A549 (cell line): ENCODE measurements around the gene NRG3. TPM values are rescaled to one million over a fixed set of nuclear protein-coding genes. Genes with fewer than 3 reads are reported as not detected.

Experiments used
- ATAC-seq, 2 experiments: fragments of 200-7000 bp in 1 of 2; fragments of >200 bp in 1 of 2; cut with Nextera tagmentation in 1 of 2; cut with Tn5 transposase in 1 of 2; 3 replicates each; pipeline versions ENCODE4 v1.8.0 to v1.9.1; 2018 to 2020; ENCODE audit warnings: mild to moderate bottlenecking in 1 of 2, moderate library complexity in 1 of 2
- CTCF ChIA-PET: fragments of 300-600 bp; sonication (Branson Sonifier 250); formaldehyde crosslinking; extraction: SDS; loops from one replicate; lab custom pipeline; 2021; ENCODE audit warnings: antibody characterized with exemption, inconsistent platforms; lab: Yijun Ruan, JAX
- POLR2A ChIA-PET: fragments of 350-600 bp; formaldehyde crosslinking; extraction: SDS; loops from one replicate; lab custom pipeline; 2021; ENCODE audit warnings: antibody characterized with exemption, inconsistent platforms; lab: Yijun Ruan, JAX
- DNase-seq, 2 experiments: peaks; one replicate each; pipeline versions ENCODE4 v3.0.0 to v3.0.0-alpha.2; 2011 to 2016; ENCODE audit warnings: low read depth in 1 of 2, low spot score in 1 of 2
- FAIRE-seq: peaks from 2 replicates; lab custom pipeline; 2011; peaks lifted over from hg19 to GRCh38; lab: Jason Lieb, UNC
- H3K27ac ChIP-seq, 2 experiments: fragments of >200 bp; sonication (Bioruptor Twin); formaldehyde crosslinking; 3 replicates each; pipeline ENCODE4 v1.5.1; 2016 to 2017
- H3K4me1 ChIP-seq: fragments of >200 bp; sonication (Bioruptor Twin); formaldehyde crosslinking; 3 replicates; pipeline ENCODE4 v1.6.1; 2016
- H3K4me2 ChIP-seq: fragments of >200 bp; sonication (Bioruptor Twin); formaldehyde crosslinking; 3 replicates; pipeline ENCODE4 v1.6.1; 2016
- H3K4me3 ChIP-seq: fragments of >200 bp; sonication (Bioruptor Twin); formaldehyde crosslinking; 3 replicates; pipeline ENCODE4 v1.5.1; 2016
- H3K9me3 ChIP-seq: fragments of >200 bp; sonication (Bioruptor Twin); formaldehyde crosslinking; 3 replicates; pipeline ENCODE4 v1.6.1; 2016
- ATOH8 ChIP-seq: fragments of 250-450 bp; sonication (Bioruptor Pico); IDR thresholded peaks from 2 replicates; pipeline ENCODE4 v1.5.0; 2020; ENCODE audit warnings: low read depth, mild to moderate bottlenecking, moderate library complexity
- BHLHE40 ChIP-seq: IDR thresholded peaks from 2 replicates; pipeline ENCODE4 v1.6.1; 2012; ENCODE audit warnings: low read depth, low read length, inconsistent platforms
- CBX2 ChIP-seq: fragments of 200-600 bp; sonication (generic); IDR thresholded peaks from 2 replicates; pipeline ENCODE4 v1.6.1; 2016; ENCODE audit warnings: low read depth, mild to moderate bottlenecking, borderline replicate concordance
- CBX8 ChIP-seq: fragments of 200-600 bp; sonication (generic); IDR thresholded peaks from 2 replicates; pipeline ENCODE4 v1.6.1; 2016
- EHMT2 ChIP-seq: fragments of 200-600 bp; sonication (generic); IDR thresholded peaks from 2 replicates; pipeline ENCODE4 v1.6.1; 2016; ENCODE audit warnings: antibody characterized with exemption, low read depth, mild to moderate bottlenecking, moderate library complexity
- ELK1 ChIP-seq: fragments of 150-350 bp; IDR thresholded peaks from 2 replicates; pipeline ENCODE4 v1.6.1; 2014; ENCODE audit warnings: low read depth, mild to moderate bottlenecking, low read length
- EP300 ChIP-seq, 2 experiments: fragments of >200 bp; sonication (Bioruptor Twin); formaldehyde crosslinking; IDR thresholded peaks; 2 replicates in 1 of 2; 3 replicates in 1 of 2; pipeline ENCODE4 v1.6.1; 2016 to 2017
- ESRRA ChIP-seq: fragments of 150-350 bp; IDR thresholded peaks from 2 replicates; pipeline ENCODE4 v1.6.1; 2014; ENCODE audit warnings: mild to moderate bottlenecking, low read length, borderline replicate concordance
- FOSL2 ChIP-seq, 2 experiments: fragments of 450-650 bp in 1 of 2; fragments of >200 bp in 1 of 2; sonication (Bioruptor Twin) in 1 of 2; formaldehyde crosslinking; IDR thresholded peaks; 2 replicates each; pipeline versions ENCODE4 v1.5.0 to v1.6.1; 2016 to 2020; ENCODE audit warnings: mild to moderate bottlenecking in 1 of 2, moderate library complexity in 1 of 2
- FOXS1 ChIP-seq: fragments of 250-450 bp; sonication (Bioruptor Pico); IDR thresholded peaks from 2 replicates; pipeline ENCODE4 v1.5.0; 2020; ENCODE audit warnings: mild to moderate bottlenecking, moderate library complexity
- GATA3 ChIP-seq: IDR thresholded peaks from 2 replicates; pipeline ENCODE4 v1.6.1; 2012; ENCODE audit warnings: borderline replicate concordance
- HDAC2 ChIP-seq: fragments of 200-600 bp; sonication (generic); IDR thresholded peaks from 2 replicates; pipeline ENCODE4 v1.6.1; 2016
- HES2 ChIP-seq: fragments of >200 bp; sonication (Bioruptor Twin); formaldehyde crosslinking; IDR thresholded peaks from 2 replicates; pipeline ENCODE4 v1.6.1; 2016
- HEYL ChIP-seq: fragments of 250-450 bp; sonication (Bioruptor Pico); IDR thresholded peaks from 2 replicates; pipeline ENCODE4 v1.8.0; 2021; ENCODE audit warnings: mild to moderate bottlenecking, moderate library complexity
- HMGXB4 ChIP-seq: fragments of 250-450 bp; sonication (Bioruptor Pico); IDR thresholded peaks from 2 replicates; pipeline ENCODE4 v1.5.0; 2021; ENCODE audit warnings: mild to moderate bottlenecking, moderate library complexity, borderline replicate concordance
- JUNB ChIP-seq: fragments of >200 bp; sonication (Bioruptor Twin); formaldehyde crosslinking; IDR thresholded peaks from 2 replicates; pipeline ENCODE4 v1.6.1; 2016
- KDM1A ChIP-seq: fragments of 200-600 bp; sonication (generic); IDR thresholded peaks from 2 replicates; pipeline ENCODE4 v1.6.1; 2016; ENCODE audit warnings: low read depth, mild to moderate bottlenecking
- MAFK ChIP-seq: fragments of 450-650 bp; IDR thresholded peaks from 2 replicates; pipeline ENCODE4 v1.6.1; 2014; ENCODE audit not compliant: partially characterized antibody
- MAZ ChIP-seq: fragments of 150-350 bp; IDR thresholded peaks from 2 replicates; pipeline ENCODE4 v1.6.1; 2014; ENCODE audit warnings: antibody characterized with exemption, low read depth, low read length, borderline replicate concordance
- MYC ChIP-seq: IDR thresholded peaks from 2 replicates; pipeline ENCODE4 v1.6.1; 2012; ENCODE audit warnings: mild to moderate bottlenecking, inconsistent platforms, low read length, improper control_type of control experiment, borderline replicate concordance
- NPAS2 ChIP-seq: fragments of 250-450 bp; sonication (Bioruptor Pico); IDR thresholded peaks from 2 replicates; pipeline ENCODE4 v1.8.0; 2022; ENCODE audit warnings: mild to moderate bottlenecking, moderate library complexity, borderline replicate concordance
- NR3C1 ChIP-seq: fragments of >200 bp; sonication (Bioruptor Twin); formaldehyde crosslinking; IDR thresholded peaks from 3 replicates; pipeline ENCODE4 v1.6.1; 2017
- PHF8 ChIP-seq: fragments of 200-600 bp; sonication (generic); IDR thresholded peaks from 2 replicates; pipeline ENCODE4 v1.6.1; 2016; ENCODE audit warnings: low read depth, mild to moderate bottlenecking, antibody characterized with exemption, moderate library complexity, borderline replicate concordance
- POLR2AphosphoS2 ChIP-seq: conservative IDR thresholded peaks from 2 replicates; pipeline ENCODE4 v1.6.1; 2012; ENCODE audit warnings: low read length, improper control_type of control experiment, inconsistent platforms
- RCOR1 ChIP-seq: fragments of 150-350 bp; IDR thresholded peaks from 2 replicates; pipeline ENCODE4 v1.6.1; 2014; ENCODE audit warnings: antibody characterized with exemption, low read length, low read depth
- RFX5 ChIP-seq: fragments of 450-650 bp; IDR thresholded peaks from 2 replicates; pipeline ENCODE4 v1.7.1; 2014; ENCODE audit warnings: antibody characterized with exemption, mild to moderate bottlenecking, moderate library complexity
- USF2 ChIP-seq: fragments of 450-650 bp; IDR thresholded peaks from 2 replicates; pipeline ENCODE4 v1.6.1; 2014; ENCODE audit warnings: antibody characterized with exemption
- ZFP36 ChIP-seq: fragments of 450-650 bp; IDR thresholded peaks from 2 replicates; pipeline ENCODE4 v1.6.1; 2014; ENCODE audit warnings: borderline replicate concordance; ENCODE audit not compliant: partially characterized antibody
- ZNF302 ChIP-seq: fragments of 250-450 bp; sonication (Bioruptor Pico); IDR thresholded peaks from 2 replicates; pipeline ENCODE4 v1.9.0; 2021; ENCODE audit warnings: inconsistent platforms, mild to moderate bottlenecking, moderate library complexity
- WGBS: methylation state at CpG from one replicate; pipeline ENCODE4 v1.1.6; 2017; ENCODE audit errors: missing lambda C conversion rate; 5-methylcytosine and 5-hydroxymethylcytosine counted together
- polyA plus RNA-seq, 4 experiments: library from polyadenylated mRNA; depleted of rRNA in 3 of 4; stranded (reverse); fragments of >200 nt; fragmentation: RNase III in 1 of 4; extraction: RNeasy Plus Mini Kit Qiagen cat#74134 plus additional on column Dnase treatment in 1 of 4; gene quantifications; 2 replicates in 3 of 4; 3 replicates in 1 of 4; pipeline ENCODE4 v1.2.3, GENCODE V29; 2011 to 2017
- TF ChIP-seq, protein P1 (sequence below): IDR thresholded peaks from 2 replicates; pipeline ENCODE4 v1.6.1; 2012
- TF ChIP-seq, protein P2 (sequence below): fragments of >200 bp; sonication (Bioruptor Twin); formaldehyde crosslinking; IDR thresholded peaks from 3 replicates; pipeline ENCODE4 v1.5.1; 2016

Gene NRG3
- polyA plus RNA-seq, 2 of the 4 experiments (the other 2 are of a cell fraction): not detected

GRCh38 chr10:82943142-82943541, 1068.1 kb downstream of the NRG3 start:
- Histone ChIP-seq H3K9me3 (0 out of 3 replicates have a peak, but pooled peaks cover 5% of the 10 kb centered on the region), H3K4me2 (no peak overlapping the region), H3K4me3 (no peak overlapping the region), H3K27ac (no peak overlapping the region), H3K4me1 (no peaks in the 10 kb centered on the region)
- FAIRE-seq: no peak
- ATAC-seq: no peak
- TF ChIP-seq NR3C1 (no peak), HMGXB4 (CRISPR knock-in tag) (no peak), CBX2 (no peak), MAFK (no peak), HDAC2 (no peak), FOSL2 (IDR thresholded peaks at IDR 0.05) (no peak), FOSL2 (CRISPR knock-in tag; IDR thresholded peaks at IDR 0.05) (no peak), CBX8 (no peak), MYC (no peak), HES2 (no peak), ESRRA (no peak), ZNF302 (no peak), USF2 (no peak), ELK1 (no peak), ZFP36 (no peak), RCOR1 (no peak), FOXS1 (no peak), EHMT2 (no peak), EP300 (IDR thresholded peaks at IDR 0.05) (no peak)
- TF ChIP-seq, protein P1, sequence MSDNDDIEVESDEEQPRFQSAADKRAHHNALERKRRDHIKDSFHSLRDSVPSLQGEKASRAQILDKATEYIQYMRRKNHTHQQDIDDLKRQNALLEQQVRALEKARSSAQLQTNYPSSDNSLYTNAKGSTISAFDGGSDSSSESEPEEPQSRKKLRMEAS: no peak
- TF ChIP-seq, protein P2, sequence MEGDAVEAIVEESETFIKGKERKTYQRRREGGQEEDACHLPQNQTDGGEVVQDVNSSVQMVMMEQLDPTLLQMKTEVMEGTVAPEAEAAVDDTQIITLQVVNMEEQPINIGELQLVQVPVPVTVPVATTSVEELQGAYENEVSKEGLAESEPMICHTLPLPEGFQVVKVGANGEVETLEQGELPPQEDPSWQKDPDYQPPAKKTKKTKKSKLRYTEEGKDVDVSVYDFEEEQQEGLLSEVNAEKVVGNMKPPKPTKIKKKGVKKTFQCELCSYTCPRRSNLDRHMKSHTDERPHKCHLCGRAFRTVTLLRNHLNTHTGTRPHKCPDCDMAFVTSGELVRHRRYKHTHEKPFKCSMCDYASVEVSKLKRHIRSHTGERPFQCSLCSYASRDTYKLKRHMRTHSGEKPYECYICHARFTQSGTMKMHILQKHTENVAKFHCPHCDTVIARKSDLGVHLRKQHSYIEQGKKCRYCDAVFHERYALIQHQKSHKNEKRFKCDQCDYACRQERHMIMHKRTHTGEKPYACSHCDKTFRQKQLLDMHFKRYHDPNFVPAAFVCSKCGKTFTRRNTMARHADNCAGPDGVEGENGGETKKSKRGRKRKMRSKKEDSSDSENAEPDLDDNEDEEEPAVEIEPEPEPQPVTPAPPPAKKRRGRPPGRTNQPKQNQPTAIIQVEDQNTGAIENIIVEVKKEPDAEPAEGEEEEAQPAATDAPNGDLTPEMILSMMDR: no peak
- DNase-seq: no peak
- 2% methylated on average over 3 of the region's 3 CpGs for WGBS
- ChIA-PET POLR2A (no interaction called here), CTCF (no interaction called here)

DNA sequence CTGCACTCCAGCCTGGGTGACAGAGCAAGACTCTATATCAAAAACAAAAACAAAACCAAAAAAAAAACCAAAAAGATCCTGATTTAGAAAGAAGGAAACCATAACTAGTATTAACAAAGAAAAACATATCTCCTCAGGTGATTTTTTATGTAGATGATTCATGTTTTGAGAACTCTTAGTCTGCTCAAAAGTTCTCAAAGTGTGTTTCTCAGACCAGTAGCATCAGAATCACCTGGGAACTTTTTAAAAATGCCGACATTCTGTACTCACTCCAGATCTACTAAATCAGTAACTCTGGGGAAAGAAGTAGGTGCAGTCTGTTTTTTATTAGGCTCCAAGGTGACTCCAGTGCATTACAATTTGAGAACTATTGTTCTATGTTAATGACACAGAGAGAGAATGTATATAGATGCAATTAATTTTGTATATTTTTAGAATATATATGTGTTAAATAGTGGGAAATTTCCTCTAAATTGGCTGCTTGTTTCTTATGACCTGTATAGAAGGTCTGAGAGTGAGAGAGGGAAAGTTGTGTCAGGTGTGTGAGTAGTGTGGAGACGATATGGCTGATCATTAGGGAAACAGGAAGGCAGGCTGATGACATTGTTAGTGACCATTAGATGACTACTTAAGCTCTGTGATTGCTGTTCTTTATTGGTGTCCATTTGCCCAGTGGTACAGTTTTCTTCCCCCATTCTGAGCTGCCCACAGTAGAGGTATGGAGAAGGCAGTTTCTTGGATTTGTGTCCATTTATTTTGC, 1075.0 kb downstream of the NRG3 start:
- DNase-seq (no peak), ATAC-seq (no peak), FAIRE-seq (no peak)
- CTCF ChIA-PET: no interaction called here
- 1% methylated on average over 2 of the region's 2 CpGs for WGBS
- no peak overlapping the region for H3K27ac ChIP-seq
- H3K4me1 ChIP-seq: no peaks in the 10 kb centered on the region
- no peak overlapping the region for H3K4me2 ChIP-seq
- H3K4me3 ChIP-seq: no peak overlapping the region
- POLR2A ChIA-PET: no interaction called here
- H3K9me3 ChIP-seq: 0 out of 3 replicates have a peak, but pooled peaks cover 4% of the 10 kb centered on the region
- TF ChIP-seq HEYL (CRISPR knock-in tag) (no peak), ATOH8 (CRISPR knock-in tag) (no peak), PHF8 (no peak), GATA3 (no peak), JUNB (no peak), BHLHE40 (no peak), MAZ (no peak), POLR2AphosphoS2 (no peak), KDM1A (no peak), EP300 (IDR thresholded peaks at IDR 0.05) (no peak), RFX5 (no peak), MAFK (no peak), NPAS2 (CRISPR knock-in tag) (no peak)
